Panc1 (cell line): ENCODE results near the gene CCDC15. TPM values are rescaled to one million over a fixed set of nuclear protein-coding genes. Genes with fewer than 3 reads are reported as not detected.

Experiments used
- ATAC-seq: fragments of 200-7000 bp; cut with Tn5 transposase; 2 replicates; pipeline ENCODE4 v1.9.1; 2020; ENCODE audit warnings: mild to moderate bottlenecking, moderate library complexity
- BruUV-seq: library from RNA; stranded (reverse); fragments of 400-500 nt; replicated peaks from 2 replicates; lab custom pipeline; 2021; lab: Mats Ljungman, UMichigan
- CTCF ChIA-PET: fragments of 300-600 bp; sonication (Branson Sonifier 250); formaldehyde crosslinking; loops from one replicate; lab custom pipeline; 2022; ENCODE audit warnings: antibody characterized with exemption; lab: Charles Lee
- POLR2A ChIA-PET: fragments of 300-600 bp; sonication (Branson Sonifier 250); formaldehyde crosslinking; loops from one replicate; lab custom pipeline; 2022; ENCODE audit warnings: antibody characterized with exemption; lab: Charles Lee
- DNase-seq: peaks from one replicate; pipeline ENCODE4 v3.0.0-alpha.2; 2010; ENCODE audit warnings: low read depth, low spot score
- H3K27ac ChIP-seq: 2 replicates; pipeline ENCODE4 v1.5.1; 2011; ENCODE audit warnings: mild to moderate bottlenecking, low read length, inconsistent platforms
- H3K27me3 ChIP-seq: fragments of 200-500 bp; sonication (Bioruptor generic); 2 replicates; pipeline ENCODE4 v1.6.0; 2014; ENCODE audit warnings: low read length, inconsistent platforms; ENCODE audit not compliant: control insufficient read depth, insufficient read depth
- H3K36me3 ChIP-seq: fragments of 200-500 bp; sonication (Bioruptor generic); 2 replicates; pipeline ENCODE4 v1.5.1; 2014; ENCODE audit warnings: inconsistent platforms, mild to moderate bottlenecking, low read length, moderate library complexity; ENCODE audit not compliant: control insufficient read depth, insufficient read depth
- H3K4me1 ChIP-seq: 2 replicates; pipeline ENCODE4 v1.5.1; 2011; ENCODE audit warnings: inconsistent platforms, mild to moderate bottlenecking, low read length, moderate library complexity; ENCODE audit not compliant: control insufficient read depth, insufficient read depth
- H3K4me3 ChIP-seq, 2 experiments: 2 replicates each; pipeline ENCODE4 v1.5.1; 2011 to 2012; ENCODE audit warnings: low read depth in 2 of 2, low read length in 2 of 2, mild to moderate bottlenecking in 2 of 2, inconsistent platforms in 1 of 2, moderate library complexity in 1 of 2
- H3K9me3 ChIP-seq: fragments of 200-500 bp; sonication (Bioruptor generic); 2 replicates; pipeline ENCODE4 v1.5.1; 2014; ENCODE audit warnings: low read depth, mild to moderate bottlenecking, inconsistent platforms, low read length, moderate library complexity; ENCODE audit not compliant: control insufficient read depth, insufficient read depth
- CTCF ChIP-seq: fragments of 450-650 bp; IDR thresholded peaks from 2 replicates; pipeline ENCODE4 v1.5.1; 2017; ENCODE audit warnings: mild to moderate bottlenecking
- POLR2AphosphoS5 ChIP-seq: IDR thresholded peaks from 2 replicates; pipeline ENCODE4 v1.6.1; 2012; ENCODE audit warnings: mild to moderate bottlenecking, low read depth, low read length, moderate library complexity
- REST ChIP-seq, 2 experiments: IDR thresholded peaks; 2 replicates each; pipeline ENCODE4 v1.6.1; 2011 to 2012; ENCODE audit warnings: low read depth in 2 of 2, control low read depth in 1 of 2, low read length in 1 of 2, mild to moderate bottlenecking in 1 of 2, moderate library complexity in 1 of 2; ENCODE audit not compliant: insufficient read depth in 1 of 2
- SIN3A ChIP-seq: IDR thresholded peaks from 2 replicates; pipeline ENCODE4 v1.6.1; 2012; ENCODE audit warnings: low read depth, mild to moderate bottlenecking, low read length, moderate library complexity, borderline replicate concordance; ENCODE audit not compliant: insufficient read depth
- TCF7L2 ChIP-seq: IDR thresholded peaks from 2 replicates; pipeline ENCODE4 v1.6.1; 2011; ENCODE audit warnings: mild to moderate bottlenecking, low read depth, low read length, inconsistent platforms
- in situ Hi-C: cut with HindIII; loops from 2 replicates; pipeline ENCODE4 v1.10.0; 2016; ENCODE audit warnings: low sequenced_read_pairs, low pct_unique_long_range_greater_than_20kb
- intact Hi-C: fragments of 100-400 bp; cut with micrococcal nuclease; formaldehyde crosslinking; loops from one replicate; pipeline ENCODE4 v1.10.0; 2022; ENCODE audit not compliant: unreplicated experiment
- total RNA-seq: library from RNA; stranded (reverse); gene quantifications from one replicate; pipeline ENCODE4 v1.2.1, GENCODE V29; 2021; ENCODE audit not compliant: unreplicated experiment

CCDC15 gene
- total RNA-seq, 1 experiment from 2014 or later, result 2.8 TPM

- H3K36me3 ChIP-seq, result no peaks in the 10 kb centered on the region
- H3K27ac ChIP-seq, result no peak overlapping the region
- in situ Hi-C loops (no loop called here), intact Hi-C loops (no loop called here)
- ChIA-PET POLR2A (no interaction called here), CTCF (no interaction called here)
- TF ChIP-seq POLR2AphosphoS5 (no peak), REST (IDR thresholded peaks at IDR 0.05; ENCODE audit: insufficient read depth in 1 of 2, low read depth in 2 of 2, low read length in 1 of 2) (no peak)
- H3K9me3 ChIP-seq, result no peaks in the 10 kb centered on the region
- DNase-seq, result no peak
- BruUV-seq, result no TSS peak
- H3K4me1 ChIP-seq, result no peaks in the 10 kb centered on the region
- ATAC-seq, result no peak
- H3K27me3 ChIP-seq, result no peaks in the 10 kb centered on the region
- no peak overlapping the region for H3K4me3 ChIP-seq
Observed at GRCh38 chr11:125081098-125081798, 127.2 kb downstream of the CCDC15 start.

GRCh38 chr11:125082040-125082439 lies 128.0 kb downstream of the CCDC15 start:
- Histone ChIP-seq H3K36me3 (no peaks in the 10 kb centered on the region), H3K4me3 (no peak overlapping the region), H3K27me3 (no peaks in the 10 kb centered on the region), H3K27ac (no peak overlapping the region), H3K4me1 (no peaks in the 10 kb centered on the region), H3K9me3 (no peaks in the 10 kb centered on the region)
- BruUV-seq, result no TSS peak
- ChIA-PET CTCF (interaction anchor here (1.0 kb wide), 1 partner anchor 60 kb away, joined by 4 read pairs; no protein-coding TSS in a partner anchor), POLR2A (no interaction called here)
- in situ Hi-C loops (no loop called here), intact Hi-C loops (no loop called here)
- DNase-seq (no peak), ATAC-seq (no peak)
- TF ChIP-seq SIN3A, result no peak
- no peak for TF ChIP-seq TCF7L2
- no peak for TF ChIP-seq CTCF
- TF ChIP-seq REST (IDR thresholded peaks at IDR 0.05; ENCODE audit: insufficient read depth in 1 of 2, low read depth in 2 of 2, low read length in 1 of 2), result no peak
- TF ChIP-seq POLR2AphosphoS5, result no peak
